Natural killer cell (primary cell): ENCODE data around the gene DCP2. TPM values are rescaled to one million over a fixed set of nuclear protein-coding genes. Genes with fewer than 3 reads are reported as not detected.
A peak's percentile ranks its signal among the peaks of the same experiment; 100 is the strongest.

ENCODE experiments used
- ATAC-seq, 3 donors: fragments of 150-1000 bp in 2 of 3; fragments of 200-7000 bp in 1 of 3; cut with Tn5 transposase; 1 replicate in 1 of 3; 2 replicates in 2 of 3; pipeline ENCODE4 v1.10.0; 2021; ENCODE audit warnings: mild to moderate bottlenecking in 2 of 3, moderate library complexity in 2 of 3
- DNase-seq, 2 donors: peaks; one replicate each; pipeline versions ENCODE4 v3.0.0 to v3.0.0-alpha.2; 2013 to 2021; ENCODE audit warnings: mixed read lengths in 1 of 2
- H3K27ac ChIP-seq: one replicate; pipeline ENCODE4 v1.5.1; 2013; ENCODE audit warnings: mild to moderate bottlenecking, low read length
- H3K27me3 ChIP-seq: one replicate; pipeline ENCODE4 v1.6.1; 2013; ENCODE audit warnings: low read length; ENCODE audit not compliant: control insufficient read depth, insufficient read depth
- H3K36me3 ChIP-seq: one replicate; pipeline ENCODE4 v1.6.1; 2013; ENCODE audit warnings: low read length; ENCODE audit not compliant: control insufficient read depth, insufficient read depth
- H3K4me1 ChIP-seq: one replicate; pipeline ENCODE4 v1.6.1; 2013; ENCODE audit warnings: low read length; ENCODE audit not compliant: control insufficient read depth, insufficient read depth
- H3K4me3 ChIP-seq: one replicate; pipeline ENCODE4 v1.5.1; 2013; ENCODE audit warnings: low read length
- H3K9me3 ChIP-seq: one replicate; pipeline ENCODE4 v1.6.1; 2013; ENCODE audit warnings: low read length; ENCODE audit not compliant: control insufficient read depth, insufficient read depth
- H3K27ac Mint-ChIP-seq, 2 donors: one replicate each; pipeline ENCODE4 v1.8.0; 2022; ENCODE audit warnings: mild to moderate bottlenecking in 2 of 2, mixed read lengths in 2 of 2, moderate library complexity in 1 of 2
- H3K27me3 Mint-ChIP-seq, 2 donors: one replicate each; pipeline ENCODE4 v1.8.0; 2022; ENCODE audit warnings: low read depth in 2 of 2, mixed read lengths in 2 of 2
- H3K36me3 Mint-ChIP-seq: one replicate; pipeline ENCODE4 v1.8.0; 2022; ENCODE audit warnings: mixed read lengths
- H3K4me1 Mint-ChIP-seq, 2 donors: one replicate each; pipeline ENCODE4 v1.8.0; 2022; ENCODE audit warnings: mixed read lengths in 2 of 2
- H3K4me3 Mint-ChIP-seq: one replicate; pipeline ENCODE4 v1.8.0; 2022; ENCODE audit warnings: mild to moderate bottlenecking, moderate library complexity, mixed read lengths
- H3K9me3 Mint-ChIP-seq, 2 donors: one replicate each; pipeline ENCODE4 v1.8.0; 2022; ENCODE audit warnings: mixed read lengths in 2 of 2
- WGBS: methylation state at CpG from one replicate; pipeline ENCODE4 v1.1.7; 2013; ENCODE audit warnings: missing lambda C conversion rate; ENCODE audit not compliant: insufficient coverage; 5-methylcytosine and 5-hydroxymethylcytosine counted together
- intact Hi-C: fragments of 100-400 bp; cut with micrococcal nuclease; formaldehyde crosslinking; loops from one replicate; pipeline ENCODE4 v1.14.2; 2022
- total RNA-seq, 4 donors: library from RNA; stranded (reverse); fragments of 120-200 nt in 1 of 4; gene quantifications; one replicate each; pipeline versions ENCODE4 v1.2.3 to v1.2.4, GENCODE V29; 2013 to 2022
- TF ChIP-seq, protein P1 (sequence below): fragments of 200-600 bp; IDR thresholded peaks from one replicate; pipeline ENCODE4 v1.8.0; 2022; ENCODE audit warnings: antibody characterized with exemption

Gene DCP2
- total RNA-seq, 3 donors from 2014 or later (not counting 1 experiment from before 2014, with no cell fraction given): 69.3 to 82.9 (median 76.7) TPM

DNA sequence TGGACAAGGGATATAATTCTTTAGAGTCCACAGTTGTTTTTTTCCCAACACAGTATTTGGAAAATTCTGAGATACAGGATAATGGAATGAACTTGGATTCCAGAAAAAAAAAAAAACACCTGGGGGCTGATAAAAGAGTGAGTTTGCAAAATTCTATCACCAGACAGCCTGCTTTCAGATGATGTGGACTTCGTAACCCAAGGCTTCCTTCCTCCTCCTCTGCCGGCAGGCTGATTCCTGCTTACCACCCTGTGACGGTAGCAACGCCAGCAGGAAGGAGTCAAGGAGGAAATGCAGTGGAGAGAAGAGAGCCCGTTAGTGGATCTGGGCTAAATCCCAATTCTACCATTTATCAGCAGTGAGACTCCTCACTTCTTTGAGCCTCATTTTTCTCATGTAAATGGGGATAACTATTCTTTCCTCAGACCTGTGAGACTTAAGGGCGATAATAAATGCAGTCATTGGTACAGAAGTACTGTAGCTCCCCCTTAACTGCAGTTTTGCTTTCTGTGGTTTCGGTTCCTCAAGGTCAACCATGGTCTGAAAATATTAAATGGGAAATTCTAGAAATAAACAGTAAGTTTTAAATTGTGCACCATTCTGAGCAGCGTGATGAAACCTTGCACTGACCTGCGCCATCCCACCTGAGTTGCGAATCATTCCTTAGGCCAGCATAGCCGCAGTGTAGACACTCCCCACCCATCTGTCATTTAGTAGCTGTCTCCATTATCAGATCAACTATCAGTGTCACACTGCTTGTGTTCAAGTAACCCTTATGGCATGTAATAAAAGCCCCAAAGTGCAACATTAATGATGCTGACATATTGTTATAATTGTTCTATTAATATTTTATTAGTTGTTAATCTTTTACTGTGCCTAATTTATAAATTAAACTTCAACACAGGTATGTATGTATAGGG lies 71.4 kb downstream of the DCP2 start:
- no peaks in the 10 kb centered on the region for H3K4me1 ChIP-seq
- Mint-ChIP-seq H3K27me3 (peaks cover 0 to 2% of the 10 kb centered on the region in 2 donors), H3K4me3 (no peak overlapping the region), H3K4me1 (peaks cover 0 to 6% of the 10 kb centered on the region in 2 donors), H3K27ac (no peak overlapping the region), H3K9me3 (no peaks in the 10 kb centered on the region), H3K36me3 (no peaks in the 10 kb centered on the region)
- H3K27me3 ChIP-seq: no peaks in the 10 kb centered on the region
- no peak for DNase-seq
- no peak overlapping the region for H3K4me3 ChIP-seq
- H3K9me3 ChIP-seq: no peaks in the 10 kb centered on the region
- intact Hi-C loops: no loop called here
- H3K36me3 ChIP-seq: no peaks in the 10 kb centered on the region
- no peak for ATAC-seq
- TF ChIP-seq, protein P1, sequence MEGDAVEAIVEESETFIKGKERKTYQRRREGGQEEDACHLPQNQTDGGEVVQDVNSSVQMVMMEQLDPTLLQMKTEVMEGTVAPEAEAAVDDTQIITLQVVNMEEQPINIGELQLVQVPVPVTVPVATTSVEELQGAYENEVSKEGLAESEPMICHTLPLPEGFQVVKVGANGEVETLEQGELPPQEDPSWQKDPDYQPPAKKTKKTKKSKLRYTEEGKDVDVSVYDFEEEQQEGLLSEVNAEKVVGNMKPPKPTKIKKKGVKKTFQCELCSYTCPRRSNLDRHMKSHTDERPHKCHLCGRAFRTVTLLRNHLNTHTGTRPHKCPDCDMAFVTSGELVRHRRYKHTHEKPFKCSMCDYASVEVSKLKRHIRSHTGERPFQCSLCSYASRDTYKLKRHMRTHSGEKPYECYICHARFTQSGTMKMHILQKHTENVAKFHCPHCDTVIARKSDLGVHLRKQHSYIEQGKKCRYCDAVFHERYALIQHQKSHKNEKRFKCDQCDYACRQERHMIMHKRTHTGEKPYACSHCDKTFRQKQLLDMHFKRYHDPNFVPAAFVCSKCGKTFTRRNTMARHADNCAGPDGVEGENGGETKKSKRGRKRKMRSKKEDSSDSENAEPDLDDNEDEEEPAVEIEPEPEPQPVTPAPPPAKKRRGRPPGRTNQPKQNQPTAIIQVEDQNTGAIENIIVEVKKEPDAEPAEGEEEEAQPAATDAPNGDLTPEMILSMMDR: no peak
- no peak overlapping the region for H3K27ac ChIP-seq
- 51% methylated on average over 10 of the region's 11 CpGs for WGBS

DNA sequence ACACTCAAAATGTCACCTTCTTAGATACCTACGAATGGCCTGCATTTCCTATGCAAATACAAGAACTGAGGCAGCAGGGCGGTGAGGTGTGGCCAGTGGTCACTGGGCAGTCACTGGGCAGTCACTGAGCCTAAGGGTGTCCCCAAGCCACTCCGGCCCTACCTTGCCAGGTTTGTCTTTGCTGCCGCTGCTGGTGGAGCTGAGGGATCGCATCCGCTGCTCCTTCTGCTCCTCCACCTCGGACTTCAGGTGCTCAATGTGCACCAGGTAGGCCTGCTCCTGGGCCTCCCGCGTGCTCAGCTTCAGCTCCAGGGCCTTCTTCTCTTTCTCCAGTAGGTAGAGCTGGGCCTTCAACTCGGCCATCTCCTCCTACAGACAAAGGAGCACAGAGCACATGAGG lies 72.3 kb downstream of the DCP2 start:
- no peaks in the 10 kb centered on the region for H3K4me1 ChIP-seq
- Mint-ChIP-seq H3K4me1 (peaks cover 0 to 6% of the 10 kb centered on the region in 2 donors), H3K36me3 (no peaks in the 10 kb centered on the region), H3K9me3 (no peaks in the 10 kb centered on the region), H3K27ac (no peak overlapping the region), H3K4me3 (no peak overlapping the region), H3K27me3 (peaks cover 0 to 2% of the 10 kb centered on the region in 2 donors)
- no peaks in the 10 kb centered on the region for H3K27me3 ChIP-seq
- H3K4me3 ChIP-seq: no peak overlapping the region
- no peaks in the 10 kb centered on the region for H3K36me3 ChIP-seq
- no peak for ATAC-seq
- H3K27ac ChIP-seq: no peak overlapping the region
- WGBS: 97% methylated on average over 9 of the region's 10 CpGs
- intact Hi-C loops: no loop called here
- no peak for DNase-seq
- H3K9me3 ChIP-seq: no peaks in the 10 kb centered on the region
- TF ChIP-seq, protein P1: no peak

DNA sequence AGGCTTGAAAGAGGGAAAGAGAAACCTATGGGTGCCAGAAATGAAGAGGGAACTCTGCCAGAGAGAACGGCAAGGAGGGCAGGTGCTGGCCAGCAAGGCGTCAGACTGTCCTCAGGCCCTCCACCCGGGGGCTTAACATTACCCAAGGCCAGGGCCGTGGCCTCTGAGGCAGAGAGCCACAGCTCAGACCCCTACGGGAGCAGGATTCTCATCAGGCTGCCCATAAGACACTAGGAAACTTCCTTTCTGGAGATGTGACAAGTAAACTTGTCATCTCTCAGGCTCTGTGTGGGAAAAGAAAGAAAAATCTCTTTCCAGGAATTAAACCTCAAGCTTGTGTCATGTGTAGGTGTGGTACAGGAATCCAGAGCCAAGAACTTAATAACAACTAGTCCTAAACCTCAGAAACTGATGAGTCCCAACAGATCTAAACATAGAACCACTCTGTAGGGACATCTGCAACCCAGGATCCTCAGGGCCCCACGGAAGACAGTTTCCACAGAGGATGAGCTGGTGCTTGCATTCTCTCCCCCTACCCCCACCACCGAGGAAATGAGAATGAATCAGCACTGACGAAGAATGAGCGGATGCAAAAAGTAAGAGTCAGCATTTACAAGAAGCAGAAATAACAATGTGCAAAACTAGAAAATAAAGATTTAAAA lies 74.3 kb downstream of the DCP2 start:
- TF ChIP-seq, protein P1: no peak
- 65% methylated on average over 9 of the region's 9 CpGs for WGBS
- H3K27me3 Mint-ChIP-seq: peaks cover 0 to 2% of the 10 kb centered on the region in 2 donors
- H3K4me3 Mint-ChIP-seq: no peak overlapping the region
- intact Hi-C loops: no loop called here
- Histone ChIP-seq H3K9me3 (no peaks in the 10 kb centered on the region), H3K36me3 (no peaks in the 10 kb centered on the region), H3K27me3 (no peaks in the 10 kb centered on the region), H3K4me3 (no peak overlapping the region), H3K4me1 (no peaks in the 10 kb centered on the region), H3K27ac (no peak overlapping the region)
- H3K27ac Mint-ChIP-seq: peak overlapping the region in 1 of 2 donors; percentile 13
- H3K4me1 Mint-ChIP-seq: peaks cover 0 to 6% of the 10 kb centered on the region in 2 donors
- H3K9me3 Mint-ChIP-seq: no peaks in the 10 kb centered on the region
- ATAC-seq: no peak
- H3K36me3 Mint-ChIP-seq: no peaks in the 10 kb centered on the region
- DNase-seq: no peak
